ENCODE results near the gene RPL7A.
A peak's percentile ranks its signal among the peaks of the same experiment; 100 is the strongest.

Gene RPL7A

GRCh38 chr9:133349965-133350616 is 2.1 kb downstream of the RPL7A start:
- DNase-seq, result no peak

- no peak for DNase-seq
These were observed 3.5 kb downstream of the RPL7A start for GRCh38 chr9:133351526-133351907.

- DNase-seq, result no peak
These were observed 4.1 kb downstream of the RPL7A start for GRCh38 chr9:133351908-133352634.

- no peak for DNase-seq
These were observed 4.8 kb downstream of the RPL7A start for GRCh38 chr9:133352635-133353340.

- no peak for DNase-seq
These were observed 5.5 kb downstream of the RPL7A start for GRCh38 chr9:133353548-133353947.

GRCh38 chr9:133354766-133355165 is 6.7 kb downstream of the RPL7A start:
- DNase-seq, result no peak

GRCh38 chr9:133355881-133356357 is 7.9 kb downstream of the RPL7A start:
- no peak for DNase-seq

GRCh38 chr9:133356391-133357091 is 8.5 kb downstream of the RPL7A start, which contains the start of the genes SURF1 and SURF2:
SURF1 (minus strand) TSS chr9:133356487; CDS start chr9:133356453, 34 bp downstream.
SURF2 (plus strand) TSS chr9:133356550; CDS start chr9:133356593, 43 bp downstream.
- peak; percentile 53 for DNase-seq

GRCh38 chr9:133357656-133358055 is 9.6 kb downstream of the RPL7A start:
- DNase-seq, result no peak

- no peak for DNase-seq
These were observed 11.6 kb downstream of the RPL7A start for GRCh38 chr9:133359399-133360175.

GRCh38 chr9:133360400-133361393 is 12.7 kb downstream of the RPL7A start:
- no peak for DNase-seq

- no peak for DNase-seq
These were observed 13.6 kb downstream of the RPL7A start for GRCh38 chr9:133361507-133362092.

GRCh38 chr9:133362359-133363044 is 14.5 kb downstream of the RPL7A start:
- no peak for DNase-seq

GRCh38 chr9:133366435-133366834 is 18.4 kb downstream of the RPL7A start:
- DNase-seq, result no peak

- no peak for DNase-seq
These were observed 19.2 kb downstream of the RPL7A start for GRCh38 chr9:133367221-133367620.

- no peak for DNase-seq
These were observed 19.8 kb downstream of the RPL7A start for GRCh38 chr9:133367778-133368177.

GRCh38 chr9:133368249-133368881 is 20.3 kb downstream of the RPL7A start:
- peak; percentile 47 for DNase-seq

- DNase-seq, result no peak
These were observed 21.4 kb downstream of the RPL7A start for GRCh38 chr9:133369422-133369821.

- no peak for DNase-seq
These were observed 21.9 kb downstream of the RPL7A start for GRCh38 chr9:133369933-133370332.
